Nephron (organoid): ENCODE measurements around the gene CDC42BPG.

Experiments
- H3K27ac Mint-ChIP-seq, 3 experiments: 2 replicates each; pipeline ENCODE4 v1.8.0; 2020; ENCODE audit warnings: mixed read lengths in 3 of 3, mild to moderate bottlenecking in 2 of 3, moderate library complexity in 1 of 3
- H3K27me3 Mint-ChIP-seq: 2 replicates; pipeline ENCODE4 v1.8.0; 2021; ENCODE audit warnings: low read depth, mild to moderate bottlenecking, moderate library complexity, mixed read lengths
- H3K36me3 Mint-ChIP-seq: 2 replicates; pipeline ENCODE4 v1.8.0; 2020; ENCODE audit warnings: low read depth, mixed read lengths
- H3K4me1 Mint-ChIP-seq: 2 replicates; pipeline ENCODE4 v1.8.0; 2020; ENCODE audit warnings: mixed read lengths
- H3K4me3 Mint-ChIP-seq, 3 experiments: 2 replicates each; pipeline ENCODE4 v1.8.0; 2020; ENCODE audit warnings: mild to moderate bottlenecking in 3 of 3, mixed read lengths in 3 of 3, moderate library complexity in 2 of 3
- H3K9me3 Mint-ChIP-seq: 2 replicates; pipeline ENCODE4 v1.8.0; 2020; ENCODE audit warnings: mixed read lengths
- CTCF ChIP-seq, 3 experiments: fragments of 200-600 bp; sonication (generic); IDR thresholded peaks; one replicate each; pipeline ENCODE4 v1.5.0; 2021; ENCODE audit warnings: antibody characterized with exemption in 3 of 3; ENCODE audit not compliant: unreplicated experiment in 3 of 3

Gene CDC42BPG

GRCh38 chr11:64778473-64779298 lies 65.8 kb downstream of the CDC42BPG start, which contains the start of gene SF1:
SF1 (minus strand) TSS chr11:64778542; CDS start chr11:64778392, 150 bp downstream.
- peaks cover 38% of the 10 kb centered on the region for H3K36me3 Mint-ChIP-seq
- no peaks in the 10 kb centered on the region for H3K27me3 Mint-ChIP-seq
- no peak for TF ChIP-seq CTCF (IDR thresholded peaks at IDR 0.05; ENCODE audit: unreplicated experiment in 3 of 3)
- H3K4me1 Mint-ChIP-seq, result peaks cover 40% of the 10 kb centered on the region
- H3K9me3 Mint-ChIP-seq, result no peaks in the 10 kb centered on the region
- peak within 1 kb of the TSS; percentile 96 to 98 (median 98) for H3K27ac Mint-ChIP-seq
- peak within 1 kb of the TSS; percentile 86 to 99 (median 98) for H3K4me3 Mint-ChIP-seq

DNA sequence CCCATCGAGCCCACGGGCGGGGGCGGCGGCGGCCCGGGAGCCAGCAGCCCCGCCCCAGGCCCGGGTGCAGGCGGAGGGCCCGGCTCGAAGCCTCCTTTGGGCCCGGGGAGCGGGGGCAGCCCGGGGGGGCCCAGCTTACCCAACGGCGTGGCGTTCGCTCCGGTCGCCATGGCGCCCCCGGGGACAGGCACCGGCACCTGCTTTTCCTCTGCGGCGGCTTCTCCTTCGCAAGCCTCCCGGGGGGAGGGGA lies 66.3 kb downstream of the CDC42BPG start:
- Mint-ChIP-seq H3K27ac (peak overlapping the region in 2 of 3 experiments; percentile 96 to 98), H3K36me3 (peaks cover 44% of the 10 kb centered on the region), H3K27me3 (no peaks in the 10 kb centered on the region), H3K9me3 (no peaks in the 10 kb centered on the region), H3K4me3 (peak overlapping the region; percentile 85 to 88 (median 86)), H3K4me1 (peaks cover 46% of the 10 kb centered on the region)
- TF ChIP-seq CTCF (IDR thresholded peaks at IDR 0.05; ENCODE audit: unreplicated experiment in 3 of 3), result no peak

GRCh38 chr11:64777449-64778222 lies 66.8 kb downstream of the CDC42BPG start:
- Mint-ChIP-seq H3K27ac (peak overlapping the region; percentile 78 to 98 (median 95)), H3K4me1 (peaks cover 47% of the 10 kb centered on the region), H3K9me3 (no peaks in the 10 kb centered on the region), H3K36me3 (peaks cover 49% of the 10 kb centered on the region), H3K4me3 (peak overlapping the region; percentile 86 to 99 (median 98)), H3K27me3 (no peaks in the 10 kb centered on the region)
- TF ChIP-seq CTCF (IDR thresholded peaks at IDR 0.05; ENCODE audit: unreplicated experiment in 3 of 3), result no peak

DNA sequence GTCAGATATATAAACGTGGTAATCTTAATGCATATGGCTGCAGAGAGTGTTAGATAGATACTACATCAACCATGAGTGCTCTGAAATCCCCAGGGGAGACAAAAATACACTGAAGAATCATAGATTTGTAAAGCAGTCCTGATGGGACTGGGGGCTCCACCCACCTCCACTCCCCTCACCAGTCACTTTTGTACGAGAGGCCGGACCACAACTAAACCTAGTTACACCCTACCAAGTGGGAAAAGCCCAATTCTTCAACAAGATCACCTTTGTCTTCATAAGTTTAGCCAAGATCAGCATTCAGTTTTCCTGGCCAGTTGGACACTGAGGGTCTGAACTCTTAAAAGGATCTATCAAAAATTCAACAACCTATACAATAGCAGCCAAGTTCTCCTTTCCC lies 67.6 kb downstream of the CDC42BPG start:
- Mint-ChIP-seq H3K27ac (peak overlapping the region; percentile 78 to 98 (median 95)), H3K9me3 (no peaks in the 10 kb centered on the region), H3K27me3 (no peaks in the 10 kb centered on the region), H3K4me1 (peaks cover 54% of the 10 kb centered on the region), H3K4me3 (peak overlapping the region; percentile 86 to 99 (median 98)), H3K36me3 (peaks cover 56% of the 10 kb centered on the region)
- no peak for TF ChIP-seq CTCF (IDR thresholded peaks at IDR 0.05; ENCODE audit: unreplicated experiment in 3 of 3)

DNA sequence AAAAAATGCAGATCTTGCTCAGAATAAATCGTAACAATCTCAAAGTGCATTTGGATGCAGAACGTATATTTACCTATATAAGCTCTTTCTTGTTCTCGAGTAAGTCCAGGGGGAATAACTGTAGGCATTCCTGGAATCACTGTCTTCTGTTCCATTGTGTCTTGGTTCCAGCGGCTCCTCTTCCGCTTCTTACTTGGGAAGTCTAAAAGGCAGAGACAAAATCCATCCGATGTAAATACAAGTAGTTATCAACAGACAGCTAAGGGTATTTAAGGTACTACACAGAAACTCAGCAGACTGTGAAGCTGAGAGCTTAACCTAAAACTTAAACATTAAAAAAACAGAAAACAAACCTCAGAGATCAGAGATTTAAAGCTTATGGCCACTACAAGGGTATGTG lies 68.0 kb downstream of the CDC42BPG start:
- H3K4me1 Mint-ChIP-seq, result peaks cover 59% of the 10 kb centered on the region
- H3K9me3 Mint-ChIP-seq, result no peaks in the 10 kb centered on the region
- H3K4me3 Mint-ChIP-seq, result peak overlapping the region; percentile 86 to 99 (median 98)
- peak overlapping the region; percentile 78 to 98 (median 95) for H3K27ac Mint-ChIP-seq
- TF ChIP-seq CTCF (IDR thresholded peaks at IDR 0.05; ENCODE audit: unreplicated experiment in 3 of 3), result no peak
- H3K36me3 Mint-ChIP-seq, result peaks cover 61% of the 10 kb centered on the region
- H3K27me3 Mint-ChIP-seq, result no peaks in the 10 kb centered on the region
